Activated B cell treated with CpG ODN at 0.5 μM for 24 hours (primary cell): ENCODE data around the gene SCAPER. TPM values are rescaled to one million over a fixed set of nuclear protein-coding genes. Genes with fewer than 3 reads are reported as not detected.

Experiments used
- ATAC-seq: fragments of 200-7000 bp; cut with Tn5 transposase; one replicate; pipeline ENCODE4 v1.10.0; 2021; ENCODE audit warnings: low read depth, mild to moderate bottlenecking, moderate library complexity
- CTCF ChIA-PET: fragments of 350-600 bp; sonication (Branson Sonifier 250); formaldehyde crosslinking; loops from one replicate; lab custom pipeline; 2021; ENCODE audit warnings: antibody characterized with exemption; lab: Charles Lee
- POLR2A ChIA-PET: fragments of 350-600 bp; sonication (Branson Sonifier 250); formaldehyde crosslinking; loops from one replicate; lab custom pipeline; 2021; ENCODE audit warnings: antibody characterized with exemption; lab: Charles Lee
- DNase-seq: peaks from one replicate; pipeline ENCODE4 v3.0.0; 2022
- H3K27ac Mint-ChIP-seq: one replicate; pipeline ENCODE4 v1.8.0; 2020; ENCODE audit warnings: mixed read lengths
- H3K27me3 Mint-ChIP-seq: one replicate; pipeline ENCODE4 v1.8.0; 2021; ENCODE audit warnings: mixed read lengths
- H3K36me3 Mint-ChIP-seq: one replicate; pipeline ENCODE4 v1.8.0; 2021; ENCODE audit warnings: low read depth, mixed read lengths
- H3K4me1 Mint-ChIP-seq: one replicate; pipeline ENCODE4 v1.8.0; 2021; ENCODE audit warnings: mixed read lengths
- H3K4me3 Mint-ChIP-seq: one replicate; pipeline ENCODE4 v1.8.0; 2020; ENCODE audit warnings: mild to moderate bottlenecking, mixed read lengths
- H3K9me3 Mint-ChIP-seq: one replicate; pipeline ENCODE4 v1.8.0; 2020; ENCODE audit warnings: mixed read lengths
- intact Hi-C: fragments of 100-400 bp; cut with micrococcal nuclease; formaldehyde crosslinking; loops from one replicate; pipeline ENCODE4 v1.15.1; 2024
- total RNA-seq: library from RNA; stranded (reverse); gene quantifications from 2 replicates; pipeline ENCODE4 v1.2.3, GENCODE V29; 2022
- TF ChIP-seq, protein P1 (sequence below): fragments of 200-600 bp; IDR thresholded peaks from one replicate; pipeline ENCODE4 v1.8.0; 2022; ENCODE audit warnings: antibody characterized with exemption, mild to moderate bottlenecking

Gene SCAPER
- total RNA-seq, 1 donor from 2014 or later: 38.8 TPM

DNA sequence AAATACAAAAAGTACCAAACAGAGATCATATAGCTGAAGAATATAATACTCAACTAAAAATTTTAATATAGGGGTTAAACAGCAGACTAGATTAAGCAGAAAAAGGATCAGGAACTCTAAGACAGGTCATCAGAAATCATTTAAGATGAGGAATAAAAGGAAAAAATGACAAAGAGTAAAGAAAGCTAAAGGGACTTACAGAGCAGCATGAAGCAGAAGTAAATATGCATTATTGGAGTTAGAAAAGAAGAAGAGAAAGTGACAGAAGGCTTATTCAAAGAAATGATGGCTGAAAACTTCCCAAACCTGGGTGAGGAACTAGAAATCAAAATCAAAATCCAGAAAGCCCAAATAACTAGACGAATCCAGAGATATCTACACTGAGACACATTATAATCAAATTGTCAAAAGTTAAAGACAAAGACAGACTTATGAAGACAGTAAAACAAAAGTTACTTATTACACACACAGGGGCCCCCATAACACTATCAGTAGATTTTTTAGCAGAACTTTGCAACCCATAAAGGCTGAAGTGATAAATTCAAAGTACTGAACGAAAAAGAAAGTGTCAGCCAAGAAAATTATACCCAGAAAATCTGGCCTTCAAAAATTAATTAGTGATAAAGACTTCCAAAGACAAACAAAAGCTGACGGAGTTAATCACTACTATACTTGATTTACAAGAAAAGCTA lies 95.6 kb downstream of the SCAPER start:
- H3K4me1 Mint-ChIP-seq: peaks cover 18% of the 10 kb centered on the region
- no peak overlapping the region for H3K27ac Mint-ChIP-seq
- H3K9me3 Mint-ChIP-seq: peaks cover 6% of the 10 kb centered on the region
- peaks cover 5% of the 10 kb centered on the region for H3K36me3 Mint-ChIP-seq
- ChIA-PET POLR2A (no interaction called here), CTCF (interaction anchor here (0.6 to 0.9 kb wide), 2 partner anchors 17 to 619 kb away, joined by 3 read pairs; no protein-coding TSS in a partner anchor)
- intact Hi-C loops: no loop called here
- ATAC-seq: no peak
- no peak for DNase-seq
- TF ChIP-seq, protein P1, sequence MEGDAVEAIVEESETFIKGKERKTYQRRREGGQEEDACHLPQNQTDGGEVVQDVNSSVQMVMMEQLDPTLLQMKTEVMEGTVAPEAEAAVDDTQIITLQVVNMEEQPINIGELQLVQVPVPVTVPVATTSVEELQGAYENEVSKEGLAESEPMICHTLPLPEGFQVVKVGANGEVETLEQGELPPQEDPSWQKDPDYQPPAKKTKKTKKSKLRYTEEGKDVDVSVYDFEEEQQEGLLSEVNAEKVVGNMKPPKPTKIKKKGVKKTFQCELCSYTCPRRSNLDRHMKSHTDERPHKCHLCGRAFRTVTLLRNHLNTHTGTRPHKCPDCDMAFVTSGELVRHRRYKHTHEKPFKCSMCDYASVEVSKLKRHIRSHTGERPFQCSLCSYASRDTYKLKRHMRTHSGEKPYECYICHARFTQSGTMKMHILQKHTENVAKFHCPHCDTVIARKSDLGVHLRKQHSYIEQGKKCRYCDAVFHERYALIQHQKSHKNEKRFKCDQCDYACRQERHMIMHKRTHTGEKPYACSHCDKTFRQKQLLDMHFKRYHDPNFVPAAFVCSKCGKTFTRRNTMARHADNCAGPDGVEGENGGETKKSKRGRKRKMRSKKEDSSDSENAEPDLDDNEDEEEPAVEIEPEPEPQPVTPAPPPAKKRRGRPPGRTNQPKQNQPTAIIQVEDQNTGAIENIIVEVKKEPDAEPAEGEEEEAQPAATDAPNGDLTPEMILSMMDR: no peak
- H3K4me3 Mint-ChIP-seq: no peak overlapping the region
- H3K27me3 Mint-ChIP-seq: no peaks in the 10 kb centered on the region

DNA sequence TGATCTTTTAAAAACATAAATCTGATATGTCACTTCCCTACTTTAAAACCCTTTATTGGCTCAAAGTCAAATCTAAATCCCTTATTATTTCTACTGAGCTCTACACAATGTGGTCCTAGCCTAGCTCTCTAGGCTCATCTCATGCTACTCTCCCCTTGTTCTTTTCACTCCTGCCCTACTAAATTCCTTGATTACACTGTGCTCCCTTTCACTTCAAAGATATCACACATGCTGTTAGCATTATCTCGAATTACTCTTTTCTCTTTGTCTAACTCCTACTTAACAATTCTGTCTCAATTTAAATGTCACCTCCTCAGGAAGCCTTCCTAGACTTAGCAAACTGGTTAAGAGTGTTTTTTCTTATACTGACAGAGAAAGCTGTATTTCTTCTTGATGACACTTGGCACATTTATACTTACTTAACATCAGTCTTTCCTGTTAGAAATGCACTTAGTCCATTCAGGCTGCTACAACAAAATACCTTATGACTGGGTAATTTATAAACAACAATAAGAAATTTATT lies 102.0 kb downstream of the SCAPER start:
- Mint-ChIP-seq H3K27me3 (no peaks in the 10 kb centered on the region), H3K4me1 (no peaks in the 10 kb centered on the region), H3K36me3 (peaks cover 45% of the 10 kb centered on the region), H3K4me3 (no peak overlapping the region), H3K9me3 (no peaks in the 10 kb centered on the region), H3K27ac (no peak overlapping the region)
- ChIA-PET POLR2A (no interaction called here), CTCF (no interaction called here)
- TF ChIP-seq, protein P1: no peak
- intact Hi-C loops: no loop called here
- DNase-seq (no peak), ATAC-seq (no peak)

DNA sequence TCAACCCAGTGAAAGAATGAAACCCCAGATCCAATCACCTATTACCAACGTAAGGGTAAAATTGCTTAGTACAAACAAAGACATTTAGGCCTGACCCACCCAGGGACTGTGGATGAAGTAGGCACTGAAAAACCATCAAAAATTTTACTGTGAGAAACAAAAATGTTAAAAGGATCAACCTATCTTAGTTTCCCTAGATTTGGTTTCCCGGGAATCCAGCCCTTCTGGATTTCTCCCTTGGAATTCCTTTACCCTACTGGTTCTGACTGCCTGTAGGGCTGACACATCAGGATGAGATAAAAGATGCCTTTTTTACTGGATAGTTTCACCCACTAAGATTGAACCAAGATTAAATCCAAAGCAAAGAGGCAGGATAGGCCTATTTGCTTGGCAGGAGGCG lies 102.7 kb downstream of the SCAPER start:
- Mint-ChIP-seq H3K4me3 (no peak overlapping the region), H3K4me1 (no peaks in the 10 kb centered on the region), H3K27ac (no peak overlapping the region), H3K27me3 (no peaks in the 10 kb centered on the region), H3K36me3 (peaks cover 50% of the 10 kb centered on the region), H3K9me3 (no peaks in the 10 kb centered on the region)
- ChIA-PET POLR2A (no interaction called here), CTCF (no interaction called here)
- DNase-seq: no peak
- ATAC-seq: no peak
- intact Hi-C loops: no loop called here
- TF ChIP-seq, protein P1: no peak

DNA sequence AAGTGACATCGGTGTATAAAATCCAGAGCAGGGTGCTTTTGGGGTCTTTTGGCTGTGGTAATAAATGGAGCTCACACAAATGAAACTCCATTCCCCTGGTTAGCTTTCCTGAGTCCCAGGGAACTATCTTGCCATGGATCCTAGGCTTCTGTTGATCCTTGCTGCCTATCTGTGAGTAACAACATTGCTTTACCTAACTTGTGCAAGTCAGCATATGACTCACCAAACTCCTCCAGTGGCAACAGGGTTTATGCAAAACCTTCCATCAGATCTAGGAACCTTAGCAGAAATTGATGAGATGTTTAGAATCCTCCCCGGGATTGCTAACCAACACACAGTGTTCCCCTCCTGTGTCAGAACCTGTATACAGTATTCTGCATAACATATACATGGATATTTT lies 105.4 kb downstream of the SCAPER start:
- TF ChIP-seq, protein P1: no peak
- H3K4me3 Mint-ChIP-seq: no peak overlapping the region
- no peaks in the 10 kb centered on the region for H3K9me3 Mint-ChIP-seq
- ATAC-seq: no peak
- H3K27me3 Mint-ChIP-seq: no peaks in the 10 kb centered on the region
- intact Hi-C loops: no loop called here
- H3K27ac Mint-ChIP-seq: no peak overlapping the region
- DNase-seq: no peak
- no peaks in the 10 kb centered on the region for H3K4me1 Mint-ChIP-seq
- CTCF ChIA-PET: no interaction called here
- POLR2A ChIA-PET: no interaction called here
- H3K36me3 Mint-ChIP-seq: peaks cover 57% of the 10 kb centered on the region

DNA sequence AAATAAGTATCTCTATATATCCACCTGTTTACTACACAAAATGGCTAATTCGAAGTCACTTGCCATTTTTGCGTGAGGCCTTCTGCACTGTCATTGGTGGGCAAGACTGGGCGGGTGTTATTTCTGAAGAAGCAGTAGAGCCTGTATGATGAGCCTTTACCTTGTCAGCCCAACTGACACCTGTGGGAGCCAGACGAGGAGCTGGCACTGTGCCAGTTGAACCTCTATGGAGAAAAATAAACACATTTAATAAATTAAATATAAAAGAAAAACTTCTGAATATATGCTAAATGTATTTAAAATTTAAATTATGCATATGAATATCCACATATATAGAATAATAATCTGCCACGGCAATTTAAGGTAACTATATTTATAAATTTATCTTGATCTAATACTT lies 109.9 kb downstream of the SCAPER start:
- H3K9me3 Mint-ChIP-seq: peaks cover 4% of the 10 kb centered on the region
- no peaks in the 10 kb centered on the region for H3K27me3 Mint-ChIP-seq
- ChIA-PET CTCF (no interaction called here), POLR2A (no interaction called here)
- intact Hi-C loops: no loop called here
- TF ChIP-seq, protein P1: no peak
- H3K36me3 Mint-ChIP-seq: peaks cover 69% of the 10 kb centered on the region
- no peak for DNase-seq
- H3K27ac Mint-ChIP-seq: no peak overlapping the region
- ATAC-seq: no peak
- no peaks in the 10 kb centered on the region for H3K4me1 Mint-ChIP-seq
- no peak overlapping the region for H3K4me3 Mint-ChIP-seq
